A549 (cell line): ENCODE measurements around the gene CAMTA1. TPM values are rescaled to one million over a fixed set of nuclear protein-coding genes. Genes with fewer than 3 reads are reported as not detected.

Experiments
- ATAC-seq, 2 experiments: fragments of 200-7000 bp in 1 of 2; fragments of >200 bp in 1 of 2; cut with Nextera tagmentation in 1 of 2; cut with Tn5 transposase in 1 of 2; 3 replicates each; pipeline versions ENCODE4 v1.8.0 to v1.9.1; 2018 to 2020; ENCODE audit warnings: mild to moderate bottlenecking in 1 of 2, moderate library complexity in 1 of 2
- CTCF ChIA-PET: fragments of 300-600 bp; sonication (Branson Sonifier 250); formaldehyde crosslinking; extraction: SDS; loops from one replicate; lab custom pipeline; 2021; ENCODE audit warnings: antibody characterized with exemption, inconsistent platforms; lab: Yijun Ruan, JAX
- POLR2A ChIA-PET: fragments of 350-600 bp; formaldehyde crosslinking; extraction: SDS; loops from one replicate; lab custom pipeline; 2021; ENCODE audit warnings: antibody characterized with exemption, inconsistent platforms; lab: Yijun Ruan, JAX
- DNase-seq, 2 experiments: peaks; one replicate each; pipeline versions ENCODE4 v3.0.0 to v3.0.0-alpha.2; 2011 to 2016; ENCODE audit warnings: low read depth in 1 of 2, low spot score in 1 of 2
- FAIRE-seq: peaks from 2 replicates; lab custom pipeline; 2011; peaks lifted over from hg19 to GRCh38; lab: Jason Lieb, UNC
- H3K27ac ChIP-seq, 2 experiments: fragments of >200 bp; sonication (Bioruptor Twin); formaldehyde crosslinking; 3 replicates each; pipeline ENCODE4 v1.5.1; 2016 to 2017
- H3K4me1 ChIP-seq: fragments of >200 bp; sonication (Bioruptor Twin); formaldehyde crosslinking; 3 replicates; pipeline ENCODE4 v1.6.1; 2016
- H3K4me2 ChIP-seq: fragments of >200 bp; sonication (Bioruptor Twin); formaldehyde crosslinking; 3 replicates; pipeline ENCODE4 v1.6.1; 2016
- H3K4me3 ChIP-seq: fragments of >200 bp; sonication (Bioruptor Twin); formaldehyde crosslinking; 3 replicates; pipeline ENCODE4 v1.5.1; 2016
- H3K9me3 ChIP-seq: fragments of >200 bp; sonication (Bioruptor Twin); formaldehyde crosslinking; 3 replicates; pipeline ENCODE4 v1.6.1; 2016
- BCL3 ChIP-seq: fragments of >200 bp; sonication (Bioruptor Twin); formaldehyde crosslinking; IDR thresholded peaks from 3 replicates; pipeline ENCODE4 v1.6.1; 2016
- BHLHE40 ChIP-seq: IDR thresholded peaks from 2 replicates; pipeline ENCODE4 v1.6.1; 2012; ENCODE audit warnings: low read depth, low read length, inconsistent platforms
- CEBPB ChIP-seq, 2 experiments: fragments of >200 bp in 1 of 2; sonication (Bioruptor Twin) in 1 of 2; formaldehyde crosslinking in 1 of 2; IDR thresholded peaks; 2 replicates each; pipeline ENCODE4 v1.6.1; 2012 to 2016
- CHD4 ChIP-seq: fragments of 200-600 bp; sonication (generic); IDR thresholded peaks from 2 replicates; pipeline ENCODE4 v1.6.1; 2016; ENCODE audit warnings: antibody characterized with exemption, mild to moderate bottlenecking, borderline replicate concordance
- EHF ChIP-seq: fragments of 250-450 bp; sonication (Bioruptor Pico); IDR thresholded peaks from 2 replicates; pipeline ENCODE4 v1.5.0; 2020; ENCODE audit warnings: mild to moderate bottlenecking
- EP300 ChIP-seq, 2 experiments: fragments of >200 bp; sonication (Bioruptor Twin); formaldehyde crosslinking; IDR thresholded peaks; 2 replicates in 1 of 2; 3 replicates in 1 of 2; pipeline ENCODE4 v1.6.1; 2016 to 2017
- ESRRA ChIP-seq: fragments of 150-350 bp; IDR thresholded peaks from 2 replicates; pipeline ENCODE4 v1.6.1; 2014; ENCODE audit warnings: mild to moderate bottlenecking, low read length, borderline replicate concordance
- FOSL2 ChIP-seq, 2 experiments: fragments of 450-650 bp in 1 of 2; fragments of >200 bp in 1 of 2; sonication (Bioruptor Twin) in 1 of 2; formaldehyde crosslinking; IDR thresholded peaks; 2 replicates each; pipeline versions ENCODE4 v1.5.0 to v1.6.1; 2016 to 2020; ENCODE audit warnings: mild to moderate bottlenecking in 1 of 2, moderate library complexity in 1 of 2
- HDAC2 ChIP-seq: fragments of 200-600 bp; sonication (generic); IDR thresholded peaks from 2 replicates; pipeline ENCODE4 v1.6.1; 2016
- HOXB13 ChIP-seq: fragments of 250-450 bp; sonication (Bioruptor Pico); IDR thresholded peaks from 2 replicates; pipeline ENCODE4 v1.5.0; 2020; ENCODE audit warnings: low read depth, mild to moderate bottlenecking, moderate library complexity
- HOXB5 ChIP-seq: fragments of 250-450 bp; sonication (Bioruptor Pico); IDR thresholded peaks from 2 replicates; pipeline ENCODE4 v1.5.0; 2020; ENCODE audit warnings: mild to moderate bottlenecking, moderate library complexity
- JUNB ChIP-seq: fragments of >200 bp; sonication (Bioruptor Twin); formaldehyde crosslinking; IDR thresholded peaks from 2 replicates; pipeline ENCODE4 v1.6.1; 2016
- KDM1A ChIP-seq: fragments of 200-600 bp; sonication (generic); IDR thresholded peaks from 2 replicates; pipeline ENCODE4 v1.6.1; 2016; ENCODE audit warnings: low read depth, mild to moderate bottlenecking
- KDM5A ChIP-seq: fragments of 200-600 bp; sonication (generic); IDR thresholded peaks from 2 replicates; pipeline ENCODE4 v1.6.1; 2016; ENCODE audit warnings: antibody characterized with exemption, mild to moderate bottlenecking
- MAZ ChIP-seq: fragments of 150-350 bp; IDR thresholded peaks from 2 replicates; pipeline ENCODE4 v1.6.1; 2014; ENCODE audit warnings: antibody characterized with exemption, low read depth, low read length, borderline replicate concordance
- NPAS2 ChIP-seq: fragments of 250-450 bp; sonication (Bioruptor Pico); IDR thresholded peaks from 2 replicates; pipeline ENCODE4 v1.8.0; 2022; ENCODE audit warnings: mild to moderate bottlenecking, moderate library complexity, borderline replicate concordance
- PHF8 ChIP-seq: fragments of 200-600 bp; sonication (generic); IDR thresholded peaks from 2 replicates; pipeline ENCODE4 v1.6.1; 2016; ENCODE audit warnings: low read depth, mild to moderate bottlenecking, antibody characterized with exemption, moderate library complexity, borderline replicate concordance
- POLR2A ChIP-seq: IDR thresholded peaks from 2 replicates; pipeline ENCODE4 v1.6.1; 2012; ENCODE audit warnings: mild to moderate bottlenecking, low read length
- POLR2AphosphoS2 ChIP-seq: conservative IDR thresholded peaks from 2 replicates; pipeline ENCODE4 v1.6.1; 2012; ENCODE audit warnings: low read length, improper control_type of control experiment, inconsistent platforms
- RAD21 ChIP-seq, 2 experiments: fragments of >200 bp in 1 of 2; sonication (Bioruptor Twin) in 1 of 2; formaldehyde crosslinking in 1 of 2; IDR thresholded peaks in 1 of 2; conservative IDR thresholded peaks in 1 of 2; 2 replicates in 1 of 2; 3 replicates in 1 of 2; pipeline ENCODE4 v1.6.1; 2012 to 2018; ENCODE audit warnings: inconsistent platforms in 1 of 2
- RARB ChIP-seq: fragments of 250-450 bp; sonication (Bioruptor Pico); IDR thresholded peaks from 2 replicates; pipeline ENCODE4 v1.8.0; 2021; ENCODE audit warnings: mild to moderate bottlenecking, moderate library complexity
- RCOR1 ChIP-seq: fragments of 150-350 bp; IDR thresholded peaks from 2 replicates; pipeline ENCODE4 v1.6.1; 2014; ENCODE audit warnings: antibody characterized with exemption, low read length, low read depth
- REST ChIP-seq: fragments of 200-600 bp; sonication (generic); IDR thresholded peaks from 2 replicates; pipeline ENCODE4 v1.6.1; 2016; ENCODE audit warnings: antibody characterized with exemption, mild to moderate bottlenecking, moderate library complexity
- RNF2 ChIP-seq: fragments of 200-600 bp; sonication (generic); IDR thresholded peaks from 2 replicates; pipeline ENCODE4 v1.6.1; 2016; ENCODE audit warnings: low read depth, mild to moderate bottlenecking, antibody characterized with exemption, moderate library complexity, borderline replicate concordance
- TFCP2L1 ChIP-seq: fragments of 250-450 bp; sonication (Bioruptor Pico); IDR thresholded peaks from 2 replicates; pipeline ENCODE4 v1.5.0; 2021; ENCODE audit warnings: mild to moderate bottlenecking
- ZNF302 ChIP-seq: fragments of 250-450 bp; sonication (Bioruptor Pico); IDR thresholded peaks from 2 replicates; pipeline ENCODE4 v1.9.0; 2021; ENCODE audit warnings: inconsistent platforms, mild to moderate bottlenecking, moderate library complexity
- WGBS: methylation state at CpG from one replicate; pipeline ENCODE4 v1.1.6; 2017; ENCODE audit errors: missing lambda C conversion rate; 5-methylcytosine and 5-hydroxymethylcytosine counted together
- polyA plus RNA-seq, 4 experiments: library from polyadenylated mRNA; depleted of rRNA in 3 of 4; stranded (reverse); fragments of >200 nt; fragmentation: RNase III in 1 of 4; extraction: RNeasy Plus Mini Kit Qiagen cat#74134 plus additional on column Dnase treatment in 1 of 4; gene quantifications; 2 replicates in 3 of 4; 3 replicates in 1 of 4; pipeline ENCODE4 v1.2.3, GENCODE V29; 2011 to 2017
- TF ChIP-seq, protein P1 (sequence below): fragments of >200 bp; sonication (Bioruptor Twin); formaldehyde crosslinking; IDR thresholded peaks from 2 replicates; pipeline ENCODE4 v1.6.1; 2016

The CAMTA1 gene
- polyA plus RNA-seq, 2 of the 4 experiments (the other 2 are of a cell fraction), result 58.8 to 75.0 TPM

DNA sequence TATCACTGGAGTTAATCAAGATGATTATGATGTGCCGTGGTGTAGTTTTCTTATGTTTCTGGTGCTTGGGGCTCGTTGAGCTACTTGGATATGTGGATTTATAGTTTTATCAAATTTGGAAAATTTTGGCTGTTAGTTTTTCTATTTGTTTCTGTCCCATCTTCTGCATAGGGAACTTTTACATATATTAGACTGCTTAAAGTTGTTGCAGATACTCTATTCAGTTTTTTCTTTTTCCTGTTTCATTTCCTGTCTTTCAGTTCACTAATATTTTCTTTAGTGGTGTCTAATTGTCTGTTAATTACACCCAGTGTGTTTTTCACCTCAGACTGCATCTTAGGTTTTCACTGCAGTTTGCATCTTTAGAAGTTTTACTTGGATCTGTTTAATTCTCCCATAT, 247.7 kb downstream of the CAMTA1 start:
- Histone ChIP-seq H3K4me1 (no peaks in the 10 kb centered on the region), H3K9me3 (peaks cover 13% of the 10 kb centered on the region), H3K4me3 (no peak overlapping the region), H3K4me2 (no peak overlapping the region), H3K27ac (no peak overlapping the region)
- TF ChIP-seq POLR2AphosphoS2 (no peak), HDAC2 (no peak), CHD4 (no peak), ZNF302 (CRISPR knock-in tag) (no peak), NPAS2 (CRISPR knock-in tag) (no peak), EHF (no peak), REST (no peak), BHLHE40 (no peak), KDM5A (no peak), CEBPB (IDR thresholded peaks at IDR 0.05) (no peak), BCL3 (no peak), KDM1A (no peak), RCOR1 (no peak), JUNB (no peak), RNF2 (no peak), RAD21 (conservative IDR thresholded peaks at IDR 0.05 in 1 of 2, IDR thresholded peaks at IDR 0.05 in 1 of 2) (no peak), FOSL2 (IDR thresholded peaks at IDR 0.05) (no peak), FOSL2 (CRISPR knock-in tag; IDR thresholded peaks at IDR 0.05) (no peak)
- TF ChIP-seq, protein P1, sequence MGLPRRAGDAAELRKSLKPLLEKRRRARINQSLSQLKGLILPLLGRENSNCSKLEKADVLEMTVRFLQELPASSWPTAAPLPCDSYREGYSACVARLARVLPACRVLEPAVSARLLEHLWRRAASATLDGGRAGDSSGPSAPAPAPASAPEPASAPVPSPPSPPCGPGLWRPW, result no peak
- DNase-seq (no peak), FAIRE-seq (no peak), ATAC-seq (no peak)
- WGBS, result 49% methylated on average over 2 of the region's 2 CpGs
- CTCF ChIA-PET, result interaction anchor here (2.9 kb wide), 1 partner anchor 10 kb away, joined by 10 read pairs; no protein-coding TSS in a partner anchor
- POLR2A ChIA-PET, result no interaction called here

- ATAC-seq, result no peak
- CTCF ChIA-PET, result no interaction called here
These were observed 251.1 kb downstream of the CAMTA1 start for GRCh38 chr1:7036386-7036785.

More at GRCh38 chr1:7036386-7036785, 251.1 kb downstream of the CAMTA1 start:
- Histone ChIP-seq H3K9me3 (peaks cover 13% of the 10 kb centered on the region), H3K4me1 (no peaks in the 10 kb centered on the region), H3K4me3 (no peak overlapping the region), H3K4me2 (no peak overlapping the region), H3K27ac (no peak overlapping the region)
- POLR2A ChIA-PET, result no interaction called here
- WGBS, result 81% methylated on average over 8 of the region's 8 CpGs
- FAIRE-seq (no peak), DNase-seq (no peak)
- TF ChIP-seq TFCP2L1 (CRISPR knock-in tag), result no peak
- TF ChIP-seq HOXB13 (CRISPR knock-in tag), result no peak
- TF ChIP-seq REST, result no peak
- no peak for TF ChIP-seq EP300 (IDR thresholded peaks at IDR 0.05)
- no peak for TF ChIP-seq ESRRA
- TF ChIP-seq JUNB, result no peak
- TF ChIP-seq RARB, result no peak
- TF ChIP-seq POLR2A, result no peak
- no peak for TF ChIP-seq PHF8
- TF ChIP-seq MAZ, result no peak
- no peak for TF ChIP-seq HOXB5 (CRISPR knock-in tag)
